H9 (cell line): ENCODE measurements around the gene TRNAU1AP. TPM values are rescaled to one million over a fixed set of nuclear protein-coding genes. Genes with fewer than 3 reads are reported as not detected.

Source experiments
- DNase-seq: peaks from one replicate; pipeline ENCODE4 v3.0.0-alpha.2; 2017
- H2AFZ ChIP-seq: one replicate; pipeline ENCODE4 v1.6.1; 2013; ENCODE audit warnings: mild to moderate bottlenecking, low read length, control low read depth, moderate library complexity
- H2AK5ac ChIP-seq: 2 replicates; pipeline ENCODE4 v1.6.1; 2013; ENCODE audit warnings: low read length, control low read depth, mixed read lengths; ENCODE audit not compliant: insufficient read length
- H2BK120ac ChIP-seq: one replicate; pipeline ENCODE4 v1.6.1; 2013; ENCODE audit warnings: low read depth, mild to moderate bottlenecking, low read length, control low read depth, inconsistent platforms; ENCODE audit not compliant: poor library complexity, severe bottlenecking
- H2BK12ac ChIP-seq: 2 replicates; pipeline ENCODE4 v1.6.1; 2013; ENCODE audit warnings: low read length, control low read depth, mixed read lengths, low read depth; ENCODE audit not compliant: insufficient read length
- H2BK15ac ChIP-seq: 2 replicates; pipeline ENCODE4 v1.6.1; 2013; ENCODE audit warnings: low read depth, low read length, control low read depth
- H2BK20ac ChIP-seq: one replicate; pipeline ENCODE4 v1.6.1; 2013; ENCODE audit warnings: low read depth, mild to moderate bottlenecking, low read length, control low read depth, inconsistent platforms; ENCODE audit not compliant: poor library complexity, severe bottlenecking
- H2BK5ac ChIP-seq: 2 replicates; pipeline ENCODE4 v1.6.1; 2013; ENCODE audit warnings: low read length, control low read depth, mixed read lengths; ENCODE audit not compliant: insufficient read length
- H3K14ac ChIP-seq: 2 replicates; pipeline ENCODE4 v1.6.1; 2013; ENCODE audit warnings: low read length, control low read depth; ENCODE audit not compliant: insufficient read depth
- H3K18ac ChIP-seq: 2 replicates; pipeline ENCODE4 v1.6.1; 2013; ENCODE audit warnings: low read depth, mild to moderate bottlenecking, mixed read lengths, low read length, control low read depth; ENCODE audit not compliant: insufficient read length
- H3K23ac ChIP-seq: 2 replicates; pipeline ENCODE4 v1.6.1; 2013; ENCODE audit warnings: low read length, control low read depth, mixed read lengths, low read depth; ENCODE audit not compliant: insufficient read length
- H3K23me2 ChIP-seq: 2 replicates; pipeline ENCODE4 v1.6.1; 2013; ENCODE audit warnings: low read depth, mild to moderate bottlenecking, mixed read lengths, low read length, control low read depth; ENCODE audit not compliant: insufficient read length, poor library complexity, severe bottlenecking
- H3K27ac ChIP-seq: 2 replicates; pipeline ENCODE4 v1.5.1; 2013; ENCODE audit warnings: low read length, control low read depth, mixed read lengths, low read depth; ENCODE audit not compliant: insufficient read length
- H3K27me3 ChIP-seq: 2 replicates; pipeline ENCODE4 v1.6.1; 2013; ENCODE audit warnings: low read length, control low read depth, inconsistent platforms; ENCODE audit not compliant: insufficient read depth
- H3K4ac ChIP-seq: 2 replicates; pipeline ENCODE4 v1.6.1; 2013; ENCODE audit warnings: low read depth, mild to moderate bottlenecking, control low read depth, inconsistent platforms, low read length, moderate library complexity
- H3K4me1 ChIP-seq: 2 replicates; pipeline ENCODE4 v1.6.1; 2013; ENCODE audit warnings: low read length, control low read depth, inconsistent platforms; ENCODE audit not compliant: insufficient read depth
- H3K4me2 ChIP-seq: 2 replicates; pipeline ENCODE4 v1.6.1; 2013; ENCODE audit warnings: low read length, control low read depth, mixed read lengths; ENCODE audit not compliant: insufficient read length, insufficient read depth
- H3K56ac ChIP-seq: 2 replicates; pipeline ENCODE4 v1.6.1; 2013; ENCODE audit warnings: low read depth, mild to moderate bottlenecking, mixed read lengths, low read length, control low read depth; ENCODE audit not compliant: insufficient read length
- H3K79me1 ChIP-seq: 2 replicates; pipeline ENCODE4 v1.6.1; 2013; ENCODE audit warnings: low read depth, mild to moderate bottlenecking, moderate library complexity, low read length, control low read depth, inconsistent platforms; ENCODE audit not compliant: insufficient read depth, poor library complexity, severe bottlenecking
- H3K79me2 ChIP-seq: 2 replicates; pipeline ENCODE4 v1.6.1; 2013; ENCODE audit warnings: low read length, control low read depth, inconsistent platforms; ENCODE audit not compliant: insufficient read depth
- H3K9ac ChIP-seq: 2 replicates; pipeline ENCODE4 v1.6.1; 2013; ENCODE audit warnings: low read length, control low read depth, mixed read lengths; ENCODE audit not compliant: insufficient read length; ENCODE audit errors: extremely low read depth
- H3K9me3 ChIP-seq: one replicate; pipeline ENCODE4 v1.6.1; 2013; ENCODE audit warnings: low read depth, low read length, inconsistent platforms; ENCODE audit not compliant: control insufficient read depth
- H3T11ph ChIP-seq: one replicate; pipeline ENCODE4 v1.6.1; 2013; ENCODE audit warnings: mild to moderate bottlenecking, low read length, control low read depth, inconsistent platforms
- H4K20me1 ChIP-seq: one replicate; pipeline ENCODE4 v1.6.1; 2013; ENCODE audit not compliant: control insufficient read depth, insufficient read length, insufficient read depth
- H4K5ac ChIP-seq: 2 replicates; pipeline ENCODE4 v1.6.1; 2013; ENCODE audit warnings: low read depth, mild to moderate bottlenecking, mixed read lengths, low read length, control low read depth; ENCODE audit not compliant: insufficient read length
- H4K8ac ChIP-seq: replicated peaks from 2 replicates; pipeline ENCODE4 v1.6.1; 2013; ENCODE audit warnings: low read length, control low read depth, mixed read lengths, low read depth; ENCODE audit not compliant: insufficient read length
- H4K91ac ChIP-seq: 2 replicates; pipeline ENCODE4 v1.6.1; 2013; ENCODE audit warnings: low read depth, mild to moderate bottlenecking, moderate library complexity, mixed read lengths, low read length, control low read depth; ENCODE audit not compliant: insufficient read length
- H3K27ac Mint-ChIP-seq, 3 experiments: 2 replicates in 2 of 3; 3 replicates in 1 of 3; pipeline ENCODE4 v1.8.0; 2020 to 2021; ENCODE audit warnings: mixed read lengths in 3 of 3, mild to moderate bottlenecking in 1 of 3, moderate library complexity in 1 of 3
- H3K27me3 Mint-ChIP-seq: 2 replicates; pipeline ENCODE4 v1.8.0; 2021; ENCODE audit warnings: low read depth, mild to moderate bottlenecking, moderate library complexity, mixed read lengths
- H3K36me3 Mint-ChIP-seq, 3 experiments: 2 replicates in 2 of 3; 3 replicates in 1 of 3; pipeline ENCODE4 v1.8.0; 2020 to 2021; ENCODE audit warnings: low read depth in 3 of 3, mixed read lengths in 3 of 3; ENCODE audit not compliant: insufficient read depth in 1 of 3
- H3K4me1 Mint-ChIP-seq, 2 experiments: 2 replicates each; pipeline ENCODE4 v1.8.0; 2020; ENCODE audit warnings: mixed read lengths in 2 of 2
- H3K4me3 Mint-ChIP-seq, 2 experiments: 2 replicates in 1 of 2; 3 replicates in 1 of 2; pipeline ENCODE4 v1.8.0; 2020 to 2021; ENCODE audit warnings: mild to moderate bottlenecking in 2 of 2, mixed read lengths in 2 of 2, moderate library complexity in 1 of 2
- H3K9me3 Mint-ChIP-seq, 2 experiments: 2 replicates in 1 of 2; 3 replicates in 1 of 2; pipeline ENCODE4 v1.8.0; 2020; ENCODE audit warnings: mild to moderate bottlenecking in 2 of 2, mixed read lengths in 2 of 2, moderate library complexity in 1 of 2
- WGBS: extraction: QIAGEN DNeasy Blood & Tissue Kit; methylation state at CpG from one replicate; pipeline ENCODE4 v1.1.7; 2013; ENCODE audit warnings: missing lambda C conversion rate, low lambda C conversion rate, mixed read lengths; ENCODE audit not compliant: insufficient read length; ENCODE audit errors: extremely low coverage; 5-methylcytosine and 5-hydroxymethylcytosine counted together
- total RNA-seq: library from RNA; stranded (reverse); gene quantifications from 2 replicates; pipeline ENCODE4 v1.2.1, GENCODE V29; 2021
- TF ChIP-seq, protein P1 (sequence below): fragments of 200-600 bp; sonication (generic); conservative IDR thresholded peaks from 3 replicates; pipeline ENCODE4 v1.8.0; 2021; ENCODE audit warnings: antibody characterized with exemption, mild to moderate bottlenecking

The TRNAU1AP gene
- total RNA-seq, 1 experiment from 2014 or later, result 45.0 TPM

DNA sequence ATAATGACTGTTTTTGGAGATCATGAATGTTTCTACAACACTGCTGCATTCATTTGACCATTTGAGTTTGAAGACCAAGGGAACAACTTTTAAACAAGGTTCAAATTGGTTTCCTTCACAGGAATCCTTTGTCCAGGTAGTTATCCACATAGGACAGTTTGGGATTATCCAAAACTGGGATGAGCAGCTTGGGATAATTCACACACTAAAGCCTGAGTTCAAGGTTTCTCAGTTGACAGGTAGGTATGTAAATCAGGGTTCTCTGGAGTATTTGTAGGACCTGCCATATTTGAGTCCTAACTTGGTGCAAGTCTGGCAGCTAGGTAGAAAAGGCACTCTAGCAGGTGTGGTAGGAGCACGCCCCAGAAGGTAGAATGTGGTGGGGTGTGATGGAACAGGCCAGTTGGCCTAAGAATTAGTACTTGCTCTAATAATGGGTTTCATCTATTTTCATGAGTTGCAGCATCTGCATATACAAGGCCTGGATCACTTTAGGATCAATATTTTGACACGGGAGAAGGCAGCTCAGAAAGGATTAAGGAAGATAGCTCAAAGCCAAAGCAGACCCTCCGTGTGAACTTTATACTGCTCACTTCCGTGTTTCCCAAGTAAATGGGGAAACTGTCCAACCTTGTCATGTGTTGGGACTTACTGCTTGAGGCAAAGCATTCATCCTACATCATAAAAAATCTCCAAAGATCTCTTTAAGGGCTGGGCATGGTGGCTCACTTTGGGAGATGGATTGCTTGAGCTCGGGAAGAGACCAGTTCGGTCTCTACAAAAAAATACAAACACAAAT, 25.1 kb downstream of the TRNAU1AP start:
- no peak for DNase-seq
- no CpG with 5 or more reads among the region's 6 CpGs for WGBS
- no peaks in the 10 kb centered on the region for H3K9me3 ChIP-seq
- H2BK15ac ChIP-seq, result no peak overlapping the region
- H3K4me1 ChIP-seq, result no peaks in the 10 kb centered on the region
- H2BK12ac ChIP-seq, result no peak overlapping the region
- no peak overlapping the region for H3K56ac ChIP-seq
- peaks cover 16% of the 10 kb centered on the region; the same call in 1 of the 2 replicates for H3K79me2 ChIP-seq
- no peaks in the 10 kb centered on the region for H3K27me3 ChIP-seq
- H4K91ac ChIP-seq, result no peak overlapping the region
- no peak overlapping the region for H3K23ac ChIP-seq
- Mint-ChIP-seq H3K27me3 (0 out of 2 replicates have a peak, but pooled peaks cover 3% of the 10 kb centered on the region), H3K4me3 (no peak overlapping the region), H3K27ac (peak overlapping the region in 2 of 3 experiments; percentile 30 to 93; a peak in 3 of 7 replicates), H3K4me1 (peaks cover 17 to 21% of the 10 kb centered on the region in 2 experiments), H3K36me3 (peaks cover 33 to 69% (median 45%) of the 10 kb centered on the region in 3 experiments), H3K9me3 (no peaks in the 10 kb centered on the region; a peak in 1 of 5 replicates)
- H3K4me2 ChIP-seq, result no peak overlapping the region
- no peak overlapping the region for H3K18ac ChIP-seq
- H2AK5ac ChIP-seq, result no peak overlapping the region
- H3K23me2 ChIP-seq, result peaks cover 17% of the 10 kb centered on the region
- no peaks in the 10 kb centered on the region for H4K20me1 ChIP-seq
- H2BK120ac ChIP-seq, result no peak overlapping the region
- H3K4ac ChIP-seq, result no peak overlapping the region
- no peak overlapping the region for H3T11ph ChIP-seq
- H4K5ac ChIP-seq, result no peak overlapping the region
- H3K14ac ChIP-seq, result no peak overlapping the region
- no peak overlapping the region for H3K27ac ChIP-seq
- no peak overlapping the region for H4K8ac ChIP-seq
- no peak overlapping the region for H2AFZ ChIP-seq
- H2BK5ac ChIP-seq, result no peak overlapping the region
- TF ChIP-seq, protein P1, sequence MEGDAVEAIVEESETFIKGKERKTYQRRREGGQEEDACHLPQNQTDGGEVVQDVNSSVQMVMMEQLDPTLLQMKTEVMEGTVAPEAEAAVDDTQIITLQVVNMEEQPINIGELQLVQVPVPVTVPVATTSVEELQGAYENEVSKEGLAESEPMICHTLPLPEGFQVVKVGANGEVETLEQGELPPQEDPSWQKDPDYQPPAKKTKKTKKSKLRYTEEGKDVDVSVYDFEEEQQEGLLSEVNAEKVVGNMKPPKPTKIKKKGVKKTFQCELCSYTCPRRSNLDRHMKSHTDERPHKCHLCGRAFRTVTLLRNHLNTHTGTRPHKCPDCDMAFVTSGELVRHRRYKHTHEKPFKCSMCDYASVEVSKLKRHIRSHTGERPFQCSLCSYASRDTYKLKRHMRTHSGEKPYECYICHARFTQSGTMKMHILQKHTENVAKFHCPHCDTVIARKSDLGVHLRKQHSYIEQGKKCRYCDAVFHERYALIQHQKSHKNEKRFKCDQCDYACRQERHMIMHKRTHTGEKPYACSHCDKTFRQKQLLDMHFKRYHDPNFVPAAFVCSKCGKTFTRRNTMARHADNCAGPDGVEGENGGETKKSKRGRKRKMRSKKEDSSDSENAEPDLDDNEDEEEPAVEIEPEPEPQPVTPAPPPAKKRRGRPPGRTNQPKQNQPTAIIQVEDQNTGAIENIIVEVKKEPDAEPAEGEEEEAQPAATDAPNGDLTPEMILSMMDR, result no peak
- H3K79me1 ChIP-seq, result no peaks in the 10 kb centered on the region
- no peak overlapping the region for H3K9ac ChIP-seq
- no peak overlapping the region for H2BK20ac ChIP-seq
